ENCODE measurements around the gene KIF26A. TPM values are rescaled to one million over a fixed set of nuclear protein-coding genes. Genes with fewer than 3 reads are reported as not detected.

The KIF26A gene
- total RNA-seq, 1 donor from 2014 or later, result 32.6 TPM

DNA sequence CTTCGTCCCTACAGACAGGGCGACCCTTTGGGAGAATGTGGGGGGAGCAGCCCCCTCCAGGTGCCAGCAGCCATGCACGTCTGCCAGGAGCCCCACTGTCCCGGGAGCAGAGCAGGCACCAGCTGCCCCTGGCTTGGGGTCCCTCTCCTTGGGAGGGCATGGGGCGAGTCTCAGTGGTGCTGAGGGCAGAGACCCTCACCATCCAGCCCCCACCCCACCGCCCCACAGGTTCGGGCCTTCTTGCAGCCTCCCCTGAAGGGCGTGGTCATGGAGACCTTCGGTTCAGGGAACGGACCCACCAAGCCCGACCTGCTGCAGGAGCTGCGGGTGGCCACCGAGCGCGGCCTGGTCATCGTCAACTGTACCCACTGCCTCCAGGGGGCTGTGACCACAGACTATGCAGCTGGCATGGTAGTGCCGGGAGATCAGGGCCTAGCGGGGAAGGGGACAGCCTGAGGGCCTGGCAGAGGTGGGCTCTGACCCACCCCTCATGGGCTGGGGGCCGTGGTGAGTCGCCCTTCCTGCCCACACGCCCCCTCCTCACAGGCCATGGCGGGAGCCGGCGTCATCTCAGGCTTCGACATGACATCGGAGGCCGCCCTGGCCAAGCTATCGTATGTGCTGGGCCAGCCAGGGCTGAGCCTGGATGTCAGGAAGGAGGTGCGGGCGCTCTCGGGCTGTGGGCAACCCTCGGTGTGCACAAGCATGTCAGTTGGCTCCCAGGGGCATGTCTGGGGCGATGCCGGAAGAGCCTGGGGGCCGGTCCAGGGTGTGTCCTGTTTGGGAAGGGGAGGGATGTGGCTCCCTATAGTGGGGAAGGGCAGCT is 34.1 kb upstream of the KIF26A start:
- no peaks in the 10 kb centered on the region for H3K4me1 ChIP-seq
- intact Hi-C loops (cut with DNase I), result no loop called here
- H3K36me3 ChIP-seq, result no peaks in the 10 kb centered on the region
- H3K27ac ChIP-seq, result no peak overlapping the region
- TF ChIP-seq, protein P1, sequence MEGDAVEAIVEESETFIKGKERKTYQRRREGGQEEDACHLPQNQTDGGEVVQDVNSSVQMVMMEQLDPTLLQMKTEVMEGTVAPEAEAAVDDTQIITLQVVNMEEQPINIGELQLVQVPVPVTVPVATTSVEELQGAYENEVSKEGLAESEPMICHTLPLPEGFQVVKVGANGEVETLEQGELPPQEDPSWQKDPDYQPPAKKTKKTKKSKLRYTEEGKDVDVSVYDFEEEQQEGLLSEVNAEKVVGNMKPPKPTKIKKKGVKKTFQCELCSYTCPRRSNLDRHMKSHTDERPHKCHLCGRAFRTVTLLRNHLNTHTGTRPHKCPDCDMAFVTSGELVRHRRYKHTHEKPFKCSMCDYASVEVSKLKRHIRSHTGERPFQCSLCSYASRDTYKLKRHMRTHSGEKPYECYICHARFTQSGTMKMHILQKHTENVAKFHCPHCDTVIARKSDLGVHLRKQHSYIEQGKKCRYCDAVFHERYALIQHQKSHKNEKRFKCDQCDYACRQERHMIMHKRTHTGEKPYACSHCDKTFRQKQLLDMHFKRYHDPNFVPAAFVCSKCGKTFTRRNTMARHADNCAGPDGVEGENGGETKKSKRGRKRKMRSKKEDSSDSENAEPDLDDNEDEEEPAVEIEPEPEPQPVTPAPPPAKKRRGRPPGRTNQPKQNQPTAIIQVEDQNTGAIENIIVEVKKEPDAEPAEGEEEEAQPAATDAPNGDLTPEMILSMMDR (IDR thresholded peaks at IDR 0.05), result no peak
- no peak for DNase-seq (ENCODE audit: low spot score in 2 of 2)
- H3K9me3 ChIP-seq, result no peaks in the 10 kb centered on the region
- no peaks in the 10 kb centered on the region for H3K27me3 ChIP-seq
- H3K4me3 ChIP-seq, result no peak overlapping the region

DNA sequence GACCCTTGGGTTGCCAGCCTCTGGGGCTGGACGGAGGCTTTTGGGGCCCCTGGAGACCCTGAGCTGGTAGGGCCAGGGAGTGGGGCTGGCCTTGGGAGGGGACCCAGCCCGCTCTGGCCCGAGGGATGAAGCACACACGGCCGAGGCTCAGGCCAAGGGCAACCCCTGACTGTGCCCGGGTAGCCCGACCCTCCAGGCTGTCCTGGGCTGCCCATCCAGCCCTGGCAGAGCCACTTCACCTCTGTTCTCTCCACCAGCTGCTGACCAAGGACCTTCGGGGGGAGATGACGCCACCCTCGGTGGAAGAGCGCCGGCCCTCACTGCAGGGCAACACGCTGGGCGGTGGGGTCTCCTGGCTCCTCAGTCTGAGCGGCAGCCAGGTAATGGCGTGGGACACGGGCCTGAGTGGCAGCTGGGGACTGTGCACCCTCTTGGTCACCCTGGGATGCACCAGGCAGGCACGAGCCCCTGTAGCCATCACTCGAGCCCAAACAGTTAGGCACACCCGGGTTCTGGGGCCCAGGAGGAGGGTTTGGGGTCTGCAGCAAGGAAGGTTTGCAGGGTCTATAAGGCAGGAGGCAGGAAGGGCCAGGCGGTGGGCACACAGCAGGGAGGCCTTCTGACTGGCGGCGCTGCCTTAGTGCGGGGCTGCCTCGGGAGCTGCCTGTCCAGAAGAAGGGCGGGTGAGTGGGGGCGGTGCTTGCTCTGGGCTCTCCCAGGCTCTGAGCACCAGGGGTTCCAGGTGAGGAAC is 33.1 kb upstream of the KIF26A start:
- Histone ChIP-seq H3K36me3 (no peaks in the 10 kb centered on the region), H3K9me3 (no peaks in the 10 kb centered on the region), H3K27me3 (no peaks in the 10 kb centered on the region), H3K4me1 (no peaks in the 10 kb centered on the region), H3K27ac (no peak overlapping the region), H3K4me3 (no peak overlapping the region)
- intact Hi-C loops (cut with DNase I), result no loop called here
- DNase-seq (ENCODE audit: low spot score in 2 of 2), result peak in 1 of 2 donors; percentile 51
- TF ChIP-seq, protein P1 (IDR thresholded peaks at IDR 0.05), result no peak

DNA sequence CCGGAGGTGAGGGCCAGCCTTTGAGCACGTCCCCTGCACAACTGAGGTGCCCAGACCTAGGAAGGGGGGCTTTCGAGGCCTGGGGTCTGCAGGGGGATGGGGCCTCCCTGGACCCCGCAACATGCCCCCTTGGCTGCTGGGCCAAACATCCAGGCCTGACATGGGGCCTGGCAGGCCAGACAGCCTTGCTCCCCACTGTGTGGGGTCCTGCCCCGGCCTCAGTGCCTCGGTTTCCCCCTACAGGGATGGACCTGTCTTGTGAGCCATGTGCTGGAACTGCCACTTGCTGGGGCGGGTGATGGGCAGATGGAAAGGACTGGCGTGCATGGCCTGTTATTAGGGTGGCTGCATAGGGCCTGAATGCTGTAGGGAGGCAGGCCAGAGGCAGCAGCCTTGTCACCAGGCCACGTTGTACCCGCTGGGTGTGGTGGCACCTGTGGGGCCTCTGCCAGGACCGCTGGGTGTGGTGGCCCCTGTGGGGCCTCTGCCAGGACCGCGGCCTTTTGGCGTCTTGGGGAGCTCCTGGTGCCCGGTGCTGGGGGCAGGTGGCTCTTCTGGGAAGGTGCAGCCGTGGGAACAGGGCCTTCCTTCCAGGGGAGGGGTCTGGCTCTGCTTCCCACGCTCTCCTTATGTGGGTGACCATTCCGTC is 32.4 kb upstream of the KIF26A start:
- TF ChIP-seq, protein P1 (IDR thresholded peaks at IDR 0.05), result no peak
- intact Hi-C loops (cut with DNase I), result no loop called here
- Histone ChIP-seq H3K27ac (no peak overlapping the region), H3K27me3 (no peaks in the 10 kb centered on the region), H3K36me3 (no peaks in the 10 kb centered on the region), H3K9me3 (no peaks in the 10 kb centered on the region), H3K4me3 (no peak overlapping the region), H3K4me1 (no peaks in the 10 kb centered on the region)
- DNase-seq (ENCODE audit: low spot score in 2 of 2), result peak in 1 of 2 donors; percentile 56

DNA sequence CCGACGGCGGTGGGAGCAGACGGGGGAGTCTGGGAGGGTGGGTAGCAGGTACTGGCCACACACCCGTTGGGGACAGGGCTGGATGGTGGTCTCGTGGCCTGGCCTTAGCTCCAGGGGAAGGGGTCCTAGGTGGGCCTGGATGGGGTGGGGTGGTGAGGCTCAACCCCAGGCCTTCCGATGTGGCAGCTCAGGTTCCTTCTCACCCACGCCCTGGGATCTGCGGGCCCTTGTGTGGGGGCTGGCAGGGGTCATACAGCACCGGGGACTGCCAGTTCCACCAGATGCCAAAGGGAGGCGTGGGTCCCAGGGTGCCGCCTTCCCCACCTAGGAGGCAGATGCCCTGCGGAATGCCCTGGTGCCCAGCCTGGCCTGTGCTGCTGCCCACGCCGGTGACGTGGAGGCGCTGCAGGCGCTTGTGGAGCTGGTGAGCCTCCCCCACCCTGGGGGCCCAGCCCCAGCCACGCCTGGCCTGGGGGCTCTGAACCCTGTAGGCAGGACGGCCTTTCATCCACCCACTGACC is 31.9 kb upstream of the KIF26A start:
- TF ChIP-seq, protein P1 (IDR thresholded peaks at IDR 0.05), result no peak
- Histone ChIP-seq H3K4me1 (no peaks in the 10 kb centered on the region), H3K9me3 (no peaks in the 10 kb centered on the region), H3K27me3 (no peaks in the 10 kb centered on the region), H3K27ac (no peak overlapping the region), H3K36me3 (no peaks in the 10 kb centered on the region), H3K4me3 (no peak overlapping the region)
- DNase-seq (ENCODE audit: low spot score in 2 of 2), result peak in 1 of 2 donors; percentile 35
- intact Hi-C loops (cut with DNase I), result no loop called here

DNA sequence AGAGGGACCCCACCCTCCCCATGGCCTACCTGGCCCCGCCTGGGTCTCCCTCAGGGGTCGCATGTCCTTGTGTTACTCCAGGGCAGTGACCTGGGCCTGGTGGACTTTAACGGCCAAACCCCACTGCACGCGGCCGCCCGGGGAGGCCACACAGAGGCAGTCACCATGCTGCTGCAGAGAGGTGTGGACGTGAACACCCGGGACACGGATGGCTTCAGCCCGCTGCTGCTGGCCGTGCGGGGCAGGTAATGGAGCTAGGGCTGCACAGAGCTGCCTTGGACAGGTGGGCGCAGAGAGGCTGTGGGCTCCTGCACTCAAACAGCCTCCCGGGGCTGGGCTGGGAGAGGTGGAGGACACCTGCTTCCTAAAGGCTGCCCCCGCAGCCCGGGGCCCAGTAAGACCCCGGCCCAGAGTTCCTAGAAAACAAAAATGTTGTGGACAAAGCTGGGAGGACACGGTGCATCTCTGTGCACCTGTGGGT is 31.2 kb upstream of the KIF26A start:
- peak in 1 of 2 donors; percentile 60 for DNase-seq (ENCODE audit: low spot score in 2 of 2)
- intact Hi-C loops (cut with DNase I), result no loop called here
- no peaks in the 10 kb centered on the region for H3K27me3 ChIP-seq
- TF ChIP-seq, protein P1 (IDR thresholded peaks at IDR 0.05), result no peak
- H3K36me3 ChIP-seq, result no peaks in the 10 kb centered on the region
- no peaks in the 10 kb centered on the region for H3K4me1 ChIP-seq
- no peak overlapping the region for H3K27ac ChIP-seq
- no peaks in the 10 kb centered on the region for H3K9me3 ChIP-seq
- H3K4me3 ChIP-seq, result no peak overlapping the region
